GM12872 (cell line): ENCODE measurements around the gene GRIK4.

Source experiments
- TF ChIP-seq, protein P1 (sequence below): IDR thresholded peaks from 3 replicates; pipeline ENCODE4 v1.5.1; 2011; ENCODE audit warnings: low read depth, mild to moderate bottlenecking, low read length, moderate library complexity; ENCODE audit not compliant: insufficient read depth

GRIK4 gene

DNA sequence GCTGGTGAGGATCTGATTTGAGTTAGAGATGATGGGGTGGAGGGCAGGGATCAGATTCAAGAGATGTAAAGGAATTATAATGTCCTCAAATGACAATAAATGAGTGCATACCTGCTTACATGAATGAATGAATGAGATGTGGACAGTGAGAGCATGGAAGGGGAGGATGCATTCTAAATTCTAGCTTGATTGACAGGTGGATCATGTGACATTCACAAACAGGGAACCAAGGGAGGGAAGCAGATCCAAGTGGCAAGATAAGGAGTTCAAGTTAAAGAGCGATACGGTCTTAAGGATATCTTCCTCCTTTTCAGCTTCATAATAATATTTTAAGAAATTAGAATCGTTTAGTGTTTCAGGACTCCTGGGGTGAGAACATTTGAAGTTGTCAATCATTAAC, 341.9 kb downstream of the GRIK4 start:
- TF ChIP-seq, protein P1, sequence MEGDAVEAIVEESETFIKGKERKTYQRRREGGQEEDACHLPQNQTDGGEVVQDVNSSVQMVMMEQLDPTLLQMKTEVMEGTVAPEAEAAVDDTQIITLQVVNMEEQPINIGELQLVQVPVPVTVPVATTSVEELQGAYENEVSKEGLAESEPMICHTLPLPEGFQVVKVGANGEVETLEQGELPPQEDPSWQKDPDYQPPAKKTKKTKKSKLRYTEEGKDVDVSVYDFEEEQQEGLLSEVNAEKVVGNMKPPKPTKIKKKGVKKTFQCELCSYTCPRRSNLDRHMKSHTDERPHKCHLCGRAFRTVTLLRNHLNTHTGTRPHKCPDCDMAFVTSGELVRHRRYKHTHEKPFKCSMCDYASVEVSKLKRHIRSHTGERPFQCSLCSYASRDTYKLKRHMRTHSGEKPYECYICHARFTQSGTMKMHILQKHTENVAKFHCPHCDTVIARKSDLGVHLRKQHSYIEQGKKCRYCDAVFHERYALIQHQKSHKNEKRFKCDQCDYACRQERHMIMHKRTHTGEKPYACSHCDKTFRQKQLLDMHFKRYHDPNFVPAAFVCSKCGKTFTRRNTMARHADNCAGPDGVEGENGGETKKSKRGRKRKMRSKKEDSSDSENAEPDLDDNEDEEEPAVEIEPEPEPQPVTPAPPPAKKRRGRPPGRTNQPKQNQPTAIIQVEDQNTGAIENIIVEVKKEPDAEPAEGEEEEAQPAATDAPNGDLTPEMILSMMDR: no peak

GRCh38 chr11:120854988-120855387, 343.4 kb downstream of the GRIK4 start:
- TF ChIP-seq, protein P1: no peak

- TF ChIP-seq, protein P1: no peak
These were observed 346.0 kb downstream of the GRIK4 start for GRCh38 chr11:120857508-120857907.

GRCh38 chr11:120858740-120859139, 347.2 kb downstream of the GRIK4 start:
- TF ChIP-seq, protein P1: no peak

DNA sequence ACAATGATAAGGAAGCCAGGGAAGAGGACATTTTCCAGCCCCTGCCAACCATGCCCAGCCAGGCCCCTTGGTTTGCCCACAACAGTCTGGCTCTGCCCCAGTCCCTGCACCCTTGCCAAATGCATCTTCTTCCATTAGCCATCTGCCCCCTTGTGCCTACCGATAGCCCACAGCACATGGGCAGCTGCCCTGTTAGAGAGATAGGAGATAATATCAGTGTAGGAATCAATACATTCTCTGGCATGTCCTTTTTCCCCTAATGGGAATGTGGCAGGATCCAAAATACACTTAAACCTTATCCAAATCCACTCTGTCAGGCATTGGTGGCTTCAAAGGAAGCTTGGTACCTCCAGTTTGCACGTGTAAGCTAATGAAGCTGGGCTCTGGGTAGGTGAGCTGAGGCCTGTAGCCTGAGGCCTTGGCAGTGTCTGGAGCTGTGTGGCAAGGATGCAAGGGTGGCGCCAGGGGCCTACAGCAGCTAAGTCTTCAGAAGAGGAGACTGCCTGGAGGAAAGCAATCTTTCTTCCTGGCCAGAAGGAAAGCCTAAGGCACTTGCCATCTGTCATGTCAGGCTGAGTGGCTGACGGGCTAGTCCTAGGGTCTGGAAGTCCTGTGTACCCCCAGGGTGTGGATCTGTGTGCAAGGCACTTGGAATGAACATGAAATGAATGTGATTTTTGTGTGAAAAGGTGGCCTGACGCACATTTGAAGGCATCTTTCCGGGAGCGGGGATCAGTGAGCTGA, 348.2 kb downstream of the GRIK4 start:
- TF ChIP-seq, protein P1: no peak

DNA sequence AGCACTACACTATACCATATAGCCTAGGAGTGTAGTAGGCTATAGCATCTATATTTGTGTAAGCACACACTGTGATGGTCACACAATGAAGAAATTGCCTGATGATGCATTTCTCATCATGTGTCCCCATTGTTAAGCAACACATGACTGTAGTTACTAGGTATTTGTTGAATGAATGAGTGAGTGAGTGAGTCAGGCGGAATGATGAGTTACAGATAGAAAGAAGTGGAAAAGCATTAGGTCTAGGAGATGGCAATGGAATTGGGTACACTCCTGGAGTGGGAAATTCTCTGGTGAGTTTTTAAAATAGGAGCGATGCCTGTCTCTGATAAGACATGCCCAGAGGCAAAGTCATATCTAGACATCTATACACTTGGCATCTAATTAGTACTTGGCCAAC, 351.8 kb downstream of the GRIK4 start:
- TF ChIP-seq, protein P1: no peak

DNA sequence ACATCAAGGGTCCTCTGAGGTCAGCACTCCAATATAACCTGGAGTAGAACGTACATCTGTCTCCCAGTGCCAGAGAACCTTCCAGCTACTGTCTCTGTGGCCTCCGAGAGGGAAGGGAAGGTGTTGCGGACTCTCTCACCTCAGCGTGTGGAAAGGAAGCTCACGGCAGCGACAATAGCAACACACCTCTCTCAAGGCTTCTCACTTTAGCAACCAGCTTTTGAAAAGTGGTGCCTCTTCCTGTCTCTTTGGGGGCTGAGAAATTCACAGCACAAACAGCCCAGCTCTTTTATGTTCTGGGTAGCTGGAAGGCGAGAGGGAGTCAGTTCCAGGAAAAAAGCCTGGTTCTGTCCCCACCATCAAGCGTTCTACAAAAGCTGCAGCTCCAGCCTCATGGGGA, 355.5 kb downstream of the GRIK4 start:
- TF ChIP-seq, protein P1: no peak

DNA sequence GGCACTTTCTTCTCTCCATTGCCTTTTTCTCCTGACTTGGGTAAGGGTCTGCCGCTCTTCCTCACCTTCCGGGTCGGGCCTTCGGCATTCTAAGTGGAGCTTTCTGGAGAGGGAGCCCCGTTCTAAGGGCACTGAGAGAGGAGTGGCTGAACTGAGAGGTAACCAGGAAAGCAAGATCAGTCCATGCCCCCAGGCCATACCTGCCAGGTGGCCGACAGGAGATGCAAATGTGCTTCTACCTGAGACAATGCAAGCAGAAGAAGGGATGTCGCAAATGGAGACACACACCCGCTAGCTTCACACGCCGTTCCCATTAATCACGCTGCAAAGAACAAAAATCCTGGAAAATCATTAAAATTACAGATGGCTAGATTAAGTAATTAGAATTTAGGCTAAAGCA, 356.0 kb downstream of the GRIK4 start:
- TF ChIP-seq, protein P1: no peak
